GM19455 (cell line): ENCODE measurements around the gene FAM24A.

Experiments used
- ATAC-seq: cut with Tn5 transposase; IDR thresholded peaks from one replicate; pipeline ENCODE4 v1.9.1; 2021; ENCODE audit not compliant: unreplicated experiment

FAM24A gene

GRCh38 chr10:122930140-122930539, 19.7 kb downstream of the FAM24A start:
- no peak for ATAC-seq

GRCh38 chr10:122931088-122931906, 20.9 kb downstream of the FAM24A start:
- ATAC-seq = no peak

GRCh38 chr10:122939133-122939855, 28.9 kb downstream of the FAM24A start:
- no peak for ATAC-seq

- ATAC-seq = no peak
These were observed 29.6 kb downstream of the FAM24A start for GRCh38 chr10:122939856-122940543.

- no peak for ATAC-seq
These were observed 38.9 kb downstream of the FAM24A start for GRCh38 chr10:122949296-122949695.

GRCh38 chr10:122953902-122954730, 43.7 kb downstream of the FAM24A start, which contains the start of gene C10orf88:
Gene C10orf88 (minus strand): TSS chr10:122954227. CDS start chr10:122954178, 49 bp downstream.
- ATAC-seq = peak; percentile 99

GRCh38 chr10:122954731-122955050, 44.3 kb downstream of the FAM24A start:
- ATAC-seq = no peak

GRCh38 chr10:122955892-122956291, 45.5 kb downstream of the FAM24A start:
- no peak for ATAC-seq

GRCh38 chr10:122957474-122957873, 47.1 kb downstream of the FAM24A start:
- ATAC-seq = no peak

- no peak for ATAC-seq
These were observed 52.0 kb downstream of the FAM24A start for GRCh38 chr10:122962405-122962804.
